HEK293T (cell line): ENCODE measurements around the gene MGA.

Experiments
- CTCF ChIA-PET: fragments of 350-600 bp; formaldehyde crosslinking; extraction: SDS; loops from one replicate; lab custom pipeline; 2021; ENCODE audit warnings: antibody characterized with exemption, inconsistent platforms; lab: Yijun Ruan, JAX
- POLR2A ChIA-PET: fragments of 350-600 bp; formaldehyde crosslinking; extraction: SDS; loops from one replicate; lab custom pipeline; 2020; ENCODE audit warnings: antibody characterized with exemption, inconsistent platforms; lab: Yijun Ruan, JAX
- DNase-seq: peaks from one replicate; pipeline ENCODE4 v3.0.0; 2012; ENCODE audit warnings: mixed read lengths; ENCODE audit errors: extremely low spot score
- ARNT ChIP-seq: fragments of 450-650 bp; IDR thresholded peaks from 2 replicates; pipeline ENCODE4 v1.6.1; 2017; ENCODE audit warnings: mild to moderate bottlenecking
- BHLHE40 ChIP-seq: fragments of 450-650 bp; IDR thresholded peaks from 2 replicates; pipeline ENCODE4 v1.6.1; 2016; ENCODE audit warnings: mild to moderate bottlenecking, moderate library complexity, borderline replicate concordance
- CTBP1 ChIP-seq: fragments of 450-650 bp; IDR thresholded peaks from 2 replicates; pipeline ENCODE4 v1.6.1; 2016; ENCODE audit warnings: borderline replicate concordance
- ELF4 ChIP-seq: fragments of 450-650 bp; IDR thresholded peaks from 2 replicates; pipeline ENCODE4 v1.6.1; 2017; ENCODE audit warnings: antibody characterized with exemption
- FOXA1 ChIP-seq: fragments of 450-650 bp; IDR thresholded peaks from 2 replicates; pipeline ENCODE4 v1.6.1; 2016; ENCODE audit warnings: mild to moderate bottlenecking
- FOXK2 ChIP-seq: fragments of 450-650 bp; IDR thresholded peaks from 2 replicates; pipeline ENCODE4 v1.6.1; 2016; ENCODE audit warnings: mild to moderate bottlenecking
- FOXM1 ChIP-seq: fragments of 450-650 bp; IDR thresholded peaks from 2 replicates; pipeline ENCODE4 v1.6.1; 2017; ENCODE audit warnings: mild to moderate bottlenecking, borderline replicate concordance
- HDGF ChIP-seq: fragments of 450-650 bp; IDR thresholded peaks from 2 replicates; pipeline ENCODE4 v1.6.1; 2017; ENCODE audit warnings: antibody characterized with exemption, borderline replicate concordance
- L3MBTL2 ChIP-seq: fragments of 450-650 bp; conservative IDR thresholded peaks from 2 replicates; pipeline ENCODE4 v1.6.1; 2016; ENCODE audit warnings: mild to moderate bottlenecking
- LEF1 ChIP-seq: fragments of 450-650 bp; IDR thresholded peaks from 2 replicates; pipeline ENCODE4 v1.6.1; 2017; ENCODE audit warnings: mild to moderate bottlenecking, borderline replicate concordance
- NFRKB ChIP-seq: fragments of 450-650 bp; IDR thresholded peaks from 2 replicates; pipeline ENCODE4 v1.6.1; 2016; ENCODE audit warnings: mild to moderate bottlenecking, moderate library complexity
- PKNOX1 ChIP-seq: fragments of 450-650 bp; IDR thresholded peaks from 2 replicates; pipeline ENCODE4 v1.6.1; 2016
- SP1 ChIP-seq: fragments of 450-650 bp; IDR thresholded peaks from 2 replicates; pipeline ENCODE4 v1.6.1; 2017
- SUZ12 ChIP-seq: fragments of 450-650 bp; IDR thresholded peaks from 2 replicates; pipeline ENCODE4 v1.6.1; 2016; ENCODE audit warnings: mild to moderate bottlenecking
- TARDBP ChIP-seq: fragments of 450-650 bp; IDR thresholded peaks from 2 replicates; pipeline ENCODE4 v1.6.1; 2016
- ZNF384 ChIP-seq: fragments of 450-650 bp; IDR thresholded peaks from 2 replicates; pipeline ENCODE4 v1.6.1; 2016

Gene MGA

GRCh38 chr15:41783296-41783695, 123.1 kb downstream of the MGA start:
- ChIA-PET POLR2A (no interaction called here), CTCF (no interaction called here)
- no peak for TF ChIP-seq ELF4
- TF ChIP-seq SP1 = no peak
- no peak for TF ChIP-seq PKNOX1
- TF ChIP-seq HDGF = no peak
- TF ChIP-seq FOXA1 = no peak
- TF ChIP-seq NFRKB = no peak
- TF ChIP-seq TARDBP = no peak
- TF ChIP-seq L3MBTL2 = no peak
- TF ChIP-seq SUZ12 = no peak
- TF ChIP-seq FOXM1 = no peak
- TF ChIP-seq ARNT = no peak
- no peak for TF ChIP-seq CTBP1
- no peak for TF ChIP-seq LEF1
- no peak for TF ChIP-seq BHLHE40
- TF ChIP-seq ZNF384 = no peak
- TF ChIP-seq FOXK2 = no peak
- no peak for DNase-seq

GRCh38 chr15:41788262-41788661, 128.1 kb downstream of the MGA start:
- CTCF ChIA-PET = interaction anchor here (1.4 kb wide), 1 partner anchor 24 kb away, joined by 4 read pairs; no protein-coding TSS in a partner anchor

GRCh38 chr15:41789236-41789635, 129.0 kb downstream of the MGA start:
- TF ChIP-seq LEF1 (no peak), CTBP1 (no peak), TARDBP (no peak), SUZ12 (no peak), HDGF (no peak), FOXM1 (no peak), SP1 (no peak), FOXA1 (no peak), L3MBTL2 (no peak), NFRKB (no peak)
- CTCF ChIA-PET = interaction anchor here (1.4 kb wide), 1 partner anchor 23 kb away, joined by 4 read pairs; no protein-coding TSS in a partner anchor
- DNase-seq = no peak
- POLR2A ChIA-PET = no interaction called here

More at GRCh38 chr15:41788262-41788661, 128.1 kb downstream of the MGA start:
- no peak for TF ChIP-seq PKNOX1
- no peak for TF ChIP-seq LEF1
- no peak for TF ChIP-seq TARDBP
- TF ChIP-seq BHLHE40 = no peak
- no peak for TF ChIP-seq ZNF384
- TF ChIP-seq FOXK2 = no peak
- TF ChIP-seq L3MBTL2 = no peak
- TF ChIP-seq SUZ12 = no peak
- no peak for TF ChIP-seq CTBP1
- TF ChIP-seq FOXM1 = no peak
- no peak for TF ChIP-seq SP1
- TF ChIP-seq NFRKB = no peak
- TF ChIP-seq HDGF = no peak
- no peak for TF ChIP-seq FOXA1
- no peak for TF ChIP-seq ELF4
- no peak for TF ChIP-seq ARNT
- DNase-seq = no peak
- POLR2A ChIA-PET = no interaction called here

- no peak for DNase-seq
- CTCF ChIA-PET = interaction anchor here (1.4 kb wide), 1 partner anchor 22 kb away, joined by 4 read pairs; no protein-coding TSS in a partner anchor
- POLR2A ChIA-PET = no interaction called here
- TF ChIP-seq NFRKB (no peak), L3MBTL2 (no peak), CTBP1 (no peak), HDGF (no peak), LEF1 (no peak), ELF4 (no peak), FOXA1 (no peak), BHLHE40 (no peak), SP1 (no peak), SUZ12 (no peak)
These were observed 129.5 kb downstream of the MGA start for GRCh38 chr15:41789662-41790061.

- DNase-seq = no peak
- POLR2A ChIA-PET = no interaction called here
- TF ChIP-seq HDGF = no peak
- no peak for TF ChIP-seq FOXA1
- no peak for TF ChIP-seq FOXM1
- TF ChIP-seq LEF1 = no peak
- no peak for TF ChIP-seq SP1
- TF ChIP-seq L3MBTL2 = no peak
- no peak for TF ChIP-seq ELF4
- TF ChIP-seq TARDBP = no peak
- no peak for TF ChIP-seq ZNF384
- TF ChIP-seq NFRKB = no peak
- TF ChIP-seq BHLHE40 = no peak
- TF ChIP-seq PKNOX1 = no peak
- no peak for TF ChIP-seq ARNT
- no peak for TF ChIP-seq FOXK2
- TF ChIP-seq SUZ12 = no peak
- CTCF ChIA-PET = no interaction called here
These were observed 130.0 kb downstream of the MGA start for GRCh38 chr15:41790169-41790568.
